Measurements from ENCODE around the gene PRRC2B.
"Not testable (repeated sequence)": the region's sequence is repeated elsewhere in the genome, so short reads cannot be mapped to it uniquely, and the experiment has no call there.

PRRC2B gene

DNA sequence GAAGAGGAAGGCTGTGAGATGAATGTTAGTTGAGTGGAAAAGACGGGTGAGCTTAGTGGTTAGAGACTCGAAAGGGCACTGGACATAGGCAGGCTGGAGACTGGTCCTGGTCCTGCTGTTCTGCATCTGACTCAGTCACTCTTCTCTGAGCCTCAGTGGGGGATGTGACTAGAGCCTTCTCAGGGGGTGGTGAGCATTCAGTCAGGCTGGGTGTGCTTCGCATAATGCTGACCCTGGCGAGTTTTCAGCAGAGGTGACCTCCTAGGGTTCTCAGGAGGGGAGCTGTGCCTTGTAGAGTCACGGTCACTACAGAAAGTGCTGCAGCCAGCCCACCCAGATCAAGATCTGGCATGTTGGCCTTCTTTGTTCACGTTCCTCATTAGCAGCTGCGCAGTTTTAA is 44.3 kb downstream of the PRRC2B start:
- DNase-seq: no peak

DNA sequence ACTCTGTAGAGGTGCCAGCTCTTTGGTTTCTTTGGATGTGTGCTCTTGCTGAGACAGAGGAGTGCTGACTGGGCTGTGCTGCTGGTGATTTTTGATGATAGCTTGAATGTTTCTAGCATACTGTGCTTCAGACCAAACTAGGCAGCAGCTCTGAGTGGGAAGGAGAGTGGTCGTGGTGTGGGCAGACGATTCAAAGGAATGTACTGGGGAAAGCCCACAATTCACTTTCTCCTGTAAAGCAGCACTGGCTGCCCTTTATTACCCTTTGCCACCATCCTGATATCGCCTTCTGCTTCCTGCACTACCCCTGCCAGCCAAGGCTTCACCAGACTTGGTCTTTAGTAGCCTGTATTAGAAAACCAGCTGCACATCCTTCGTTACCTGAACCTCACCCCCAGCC is 45.3 kb downstream of the PRRC2B start:
- no peak for DNase-seq

DNA sequence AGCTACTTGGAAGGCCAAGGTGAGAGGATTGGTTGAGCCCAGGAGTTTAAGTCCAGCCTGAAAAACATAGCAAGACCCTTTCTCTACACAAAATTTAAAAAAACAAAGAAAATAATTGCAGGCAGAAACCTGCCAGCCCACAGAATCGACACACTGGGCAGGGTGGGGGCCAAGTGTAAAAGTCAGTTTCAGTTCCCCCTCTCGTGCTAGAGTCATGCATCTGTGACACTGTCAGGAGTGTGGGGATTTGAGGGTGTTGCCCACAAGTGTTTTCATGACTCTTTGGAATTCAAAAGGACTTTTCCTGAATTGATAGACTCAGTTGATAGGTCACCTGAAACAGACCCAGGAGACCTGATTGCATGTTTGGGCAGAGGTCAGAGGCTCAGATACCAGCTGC is 47.6 kb downstream of the PRRC2B start:
- DNase-seq: no peak

DNA sequence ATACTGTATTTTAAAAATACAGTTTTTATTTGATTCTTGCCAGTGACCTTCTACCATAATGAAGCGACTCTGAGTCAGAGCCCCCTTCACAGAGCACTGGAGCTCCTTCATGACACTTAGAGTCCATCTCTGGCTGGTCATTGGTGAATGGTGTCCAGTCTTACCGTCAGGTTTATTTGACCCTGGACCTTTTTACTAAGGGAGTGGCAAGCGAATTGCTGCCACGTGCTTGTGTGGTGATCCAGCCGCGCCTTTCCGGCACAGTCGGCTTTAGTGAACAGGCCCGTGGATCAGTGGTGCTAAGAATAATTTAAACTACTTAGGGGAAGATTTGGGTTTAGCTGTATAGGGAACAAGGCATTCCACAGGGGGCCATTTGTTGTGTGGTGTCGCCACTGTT is 48.5 kb downstream of the PRRC2B start:
- no peak for DNase-seq

DNA sequence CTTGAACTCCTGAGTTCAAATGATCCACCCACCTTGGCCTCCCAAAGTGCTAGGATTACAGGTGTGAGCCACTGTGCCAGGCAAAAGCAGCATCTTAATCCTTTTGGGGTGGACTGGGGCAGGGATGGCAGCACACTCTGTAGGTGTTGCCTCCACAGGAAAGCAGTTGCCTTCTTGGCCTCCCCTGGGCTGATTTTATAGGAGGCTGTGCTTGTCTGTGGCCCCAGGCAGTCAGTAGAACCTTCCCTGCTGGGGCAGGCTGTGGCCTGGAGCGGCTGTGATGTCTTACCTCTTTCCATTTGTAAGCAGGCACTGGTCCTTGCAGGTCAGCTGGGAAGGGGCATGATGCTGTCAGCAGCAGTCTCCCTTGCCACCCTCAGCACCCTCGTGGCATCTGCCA is 49.8 kb downstream of the PRRC2B start:
- no peak for DNase-seq

DNA sequence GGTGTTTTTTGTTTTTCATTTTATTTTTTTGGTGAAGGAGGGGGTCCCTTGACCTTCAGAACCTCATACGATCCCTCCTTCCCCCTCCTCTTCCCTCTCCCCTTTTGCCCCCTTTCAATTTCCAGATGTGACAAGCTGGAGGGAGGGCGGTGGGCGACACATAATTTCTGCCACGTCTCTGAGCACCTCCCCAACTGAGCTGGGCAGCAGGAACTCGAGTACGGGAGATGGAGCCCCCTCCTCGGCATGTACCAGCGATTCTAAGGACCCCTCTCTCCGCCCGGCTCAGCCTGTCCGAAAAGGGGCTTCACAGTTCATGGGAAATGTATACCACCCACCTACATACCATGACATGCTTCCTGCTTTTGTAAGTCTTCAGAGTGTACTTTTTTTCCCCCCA is 52.4 kb downstream of the PRRC2B start:
- DNase-seq: no peak

DNA sequence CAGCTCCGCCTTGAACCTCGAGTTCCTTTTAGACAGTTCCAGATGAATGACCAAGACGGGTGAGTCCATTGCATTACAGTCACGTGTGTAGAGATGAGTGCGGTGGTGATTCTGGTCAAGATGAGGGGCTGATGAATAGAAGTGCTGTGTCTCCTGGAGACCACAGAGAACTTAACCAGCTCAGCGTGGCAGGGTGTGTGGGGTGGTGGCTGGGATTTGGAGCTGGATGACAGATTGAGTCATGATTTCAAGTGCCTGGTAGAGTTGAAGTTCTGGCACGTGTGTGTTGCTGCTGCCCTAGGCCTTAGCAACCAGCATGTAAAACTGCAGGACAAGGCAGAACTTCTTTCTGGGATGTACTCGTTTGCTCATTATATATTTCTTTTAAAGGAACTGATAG is 53.3 kb downstream of the PRRC2B start:
- no peak for DNase-seq

DNA sequence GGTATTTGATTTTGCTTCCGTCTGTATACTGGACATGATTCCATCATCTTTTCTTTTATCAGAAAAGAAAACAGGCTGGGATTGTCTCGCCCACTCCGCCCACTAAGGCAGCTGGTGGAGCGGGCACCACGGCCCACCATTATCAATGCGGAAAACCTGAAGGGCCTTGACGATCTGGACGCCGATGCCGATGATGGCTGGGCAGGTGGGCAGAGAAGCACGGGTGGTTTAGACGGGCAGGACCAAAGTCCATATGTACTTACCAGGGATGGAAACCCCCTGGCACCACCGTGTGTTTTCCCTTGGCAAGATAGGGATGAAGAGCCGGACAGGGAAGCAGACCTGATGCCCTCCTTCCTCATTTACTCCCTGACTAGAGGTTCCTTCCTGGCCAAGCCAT is 53.7 kb downstream of the PRRC2B start:
- no peak for DNase-seq

DNA sequence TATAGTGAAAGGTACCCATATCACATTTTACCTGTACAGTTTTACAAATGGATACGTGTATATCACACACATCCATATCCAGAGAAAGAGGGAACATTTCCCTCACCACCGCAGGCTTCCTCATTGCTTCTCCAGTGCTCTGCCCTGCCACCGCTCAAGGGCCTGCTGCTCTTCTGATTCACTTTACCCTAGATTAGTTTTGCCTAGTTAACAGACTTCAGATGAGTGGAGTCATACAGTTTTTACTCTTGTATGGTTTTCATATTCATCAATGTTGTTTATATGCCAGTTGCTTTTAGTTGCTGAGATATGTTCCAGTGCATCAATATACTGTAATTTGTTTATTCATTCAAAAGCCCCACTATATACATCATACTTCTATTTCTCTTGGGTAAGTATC is 54.9 kb downstream of the PRRC2B start:
- DNase-seq: no peak

DNA sequence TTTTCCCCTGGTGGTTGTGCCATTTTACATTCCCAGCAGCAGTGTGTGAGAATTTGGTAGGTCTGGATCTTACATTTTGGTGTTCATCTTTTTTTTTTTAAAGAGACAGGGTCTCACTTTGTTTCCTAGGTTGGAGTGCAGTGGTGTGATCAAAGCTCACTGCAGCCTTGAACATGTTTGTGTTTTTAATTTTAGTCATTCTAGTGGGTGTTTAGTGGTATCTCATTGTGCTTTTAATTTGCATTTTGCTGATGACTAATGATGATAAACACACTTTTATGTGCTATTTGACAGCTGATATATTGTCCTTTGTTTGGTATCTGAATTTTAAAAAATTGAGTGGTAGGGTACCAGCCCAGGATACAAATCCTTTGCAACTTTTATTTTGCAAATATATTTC is 55.4 kb downstream of the PRRC2B start:
- no peak for DNase-seq

DNA sequence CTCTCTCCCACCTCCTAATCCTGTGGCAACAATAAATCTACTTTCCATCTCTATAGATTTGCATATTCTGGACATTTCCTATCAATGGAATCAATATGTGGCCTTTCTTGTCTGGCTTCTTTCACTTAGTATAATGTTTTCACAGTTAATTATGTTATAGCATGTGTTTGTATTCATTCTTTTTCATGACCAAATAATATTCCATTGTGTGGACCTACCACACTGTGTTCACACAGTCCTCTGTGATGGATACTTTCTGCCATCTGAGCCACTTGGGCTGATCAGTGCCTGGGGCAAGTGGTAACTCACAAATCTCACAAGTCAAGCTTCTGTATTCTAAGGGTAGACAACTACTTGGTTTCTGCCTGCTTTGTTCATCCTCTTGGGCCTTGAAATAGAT is 60.1 kb downstream of the PRRC2B start:
- DNase-seq: no peak

DNA sequence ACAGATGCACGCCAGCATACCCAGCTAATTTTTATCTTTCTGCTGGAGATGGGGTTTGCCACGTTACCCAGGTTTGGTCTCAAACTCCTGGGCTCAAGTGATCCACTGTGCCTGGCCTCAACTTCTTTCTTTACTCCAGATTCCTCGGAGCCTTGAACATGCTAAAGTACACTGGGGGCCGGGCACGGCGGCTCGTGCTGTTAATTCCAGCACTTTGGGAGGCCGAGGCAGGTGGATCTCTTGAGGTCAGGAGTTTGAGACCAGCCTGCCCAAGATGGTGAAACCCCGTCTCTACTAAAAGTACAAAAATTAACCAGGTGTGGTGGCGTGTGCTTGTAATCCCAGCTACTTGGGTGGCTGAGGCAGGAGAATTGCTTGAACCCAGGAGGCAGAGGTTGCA is 61.8 kb downstream of the PRRC2B start:
- not testable (repeated sequence) for DNase-seq

DNA sequence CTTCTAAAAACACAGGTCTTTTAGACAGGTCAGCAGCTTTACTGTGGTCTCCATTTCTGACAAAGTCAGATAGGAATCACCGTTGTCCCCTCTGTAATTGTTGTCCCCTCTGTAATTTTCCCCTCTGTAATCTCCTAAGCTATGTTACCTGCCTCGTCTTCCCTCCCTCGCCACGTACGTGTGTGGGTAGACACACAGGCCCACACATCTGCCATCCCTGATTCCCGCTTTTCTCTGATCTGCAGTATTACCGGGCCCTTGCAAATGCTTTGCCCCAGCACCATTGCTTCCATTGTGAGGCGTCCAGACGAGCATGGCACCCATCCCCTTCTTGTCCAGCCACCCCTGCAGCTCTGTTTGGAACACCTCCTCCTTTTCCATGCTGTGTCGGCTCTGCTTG is 63.9 kb downstream of the PRRC2B start:
- DNase-seq: no peak

DNA sequence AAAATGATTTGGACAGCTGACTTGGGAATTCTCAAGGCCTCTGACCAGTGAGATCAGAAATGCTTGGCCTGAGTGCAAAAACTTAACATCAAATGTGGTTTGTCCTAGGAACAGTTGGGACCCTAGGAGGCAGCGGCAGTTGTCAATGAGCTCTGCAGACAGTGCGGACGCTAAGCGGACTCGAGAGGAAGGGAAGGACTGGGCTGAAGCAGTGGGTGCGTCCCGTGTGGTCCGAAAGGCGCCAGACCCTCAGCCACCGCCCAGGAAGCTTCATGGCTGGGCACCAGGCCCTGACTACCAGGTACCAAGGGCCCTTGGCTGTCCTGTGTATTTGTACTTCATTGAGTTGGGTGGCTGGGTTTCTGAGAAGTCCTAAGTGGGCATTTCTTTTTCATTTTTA is 65.2 kb downstream of the PRRC2B start:
- DNase-seq: no peak

DNA sequence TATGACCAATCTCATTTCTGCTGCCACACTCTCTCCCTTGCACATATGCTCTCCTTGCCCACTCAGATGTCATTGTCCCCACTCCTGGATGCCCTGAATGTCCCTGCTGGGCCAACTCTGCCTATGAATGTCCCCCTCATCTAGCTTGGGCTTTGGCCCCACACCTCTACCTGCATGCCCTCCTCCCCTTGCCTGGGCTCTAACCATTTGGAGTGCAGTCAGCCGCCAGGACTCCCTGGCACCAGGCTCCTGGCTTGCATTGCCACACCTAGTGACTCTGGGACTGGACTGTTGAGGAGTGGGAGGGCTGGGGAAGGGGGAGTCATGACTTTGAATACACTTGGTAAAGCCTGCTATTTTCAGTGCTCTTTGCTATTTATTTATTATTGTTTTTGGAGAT is 67.3 kb downstream of the PRRC2B start:
- no peak for DNase-seq

DNA sequence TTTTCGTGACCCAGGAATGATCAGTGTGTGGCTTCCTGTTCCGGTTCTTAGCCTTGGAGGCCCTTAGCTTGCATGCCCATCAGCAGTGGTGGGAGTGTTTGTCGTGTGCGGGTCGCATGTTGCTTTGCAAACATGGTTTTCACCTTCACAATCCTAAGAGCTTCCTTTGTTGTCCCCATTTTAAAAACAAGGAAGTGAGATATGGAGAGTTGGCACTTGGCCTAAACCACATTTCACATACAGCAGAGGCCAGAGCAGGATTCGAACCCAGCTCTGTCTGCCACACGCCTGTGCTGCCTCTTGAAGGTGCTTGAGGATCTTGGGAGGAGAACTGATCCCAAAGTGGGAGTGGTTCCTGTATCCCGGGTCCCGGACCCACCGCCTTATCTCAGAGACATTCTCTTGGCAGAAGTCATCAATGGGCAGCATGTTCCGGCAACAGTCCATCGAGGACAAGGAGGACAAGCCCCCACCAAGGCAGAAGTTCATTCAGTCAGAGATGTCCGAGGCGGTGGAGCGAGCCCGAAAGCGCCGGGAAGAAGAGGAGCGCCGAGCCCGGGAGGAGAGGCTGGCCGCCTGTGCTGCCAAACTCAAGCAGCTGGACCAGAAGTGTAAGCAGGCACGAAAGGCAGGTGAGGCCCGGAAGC is 70.6 kb downstream of the PRRC2B start:
- no peak for DNase-seq

DNA sequence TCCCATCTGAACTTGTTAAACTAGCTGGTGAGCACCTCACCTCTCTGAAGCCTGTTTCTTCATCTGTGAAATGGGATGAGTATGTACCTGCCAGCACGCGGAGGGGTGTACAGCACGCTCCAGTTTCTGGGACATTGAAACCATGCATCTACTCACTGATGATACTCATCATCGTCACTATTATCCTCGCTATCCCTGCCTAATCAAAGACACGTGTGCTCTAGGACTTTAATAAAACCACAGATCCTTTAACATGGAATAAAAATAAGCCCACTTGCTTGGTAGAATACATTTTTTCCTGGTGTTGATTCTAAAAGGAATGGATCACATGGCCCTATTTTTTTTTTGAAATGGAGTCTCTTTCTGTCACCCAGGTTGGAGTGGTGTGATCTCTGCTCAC is 71.5 kb downstream of the PRRC2B start:
- DNase-seq: no peak

DNA sequence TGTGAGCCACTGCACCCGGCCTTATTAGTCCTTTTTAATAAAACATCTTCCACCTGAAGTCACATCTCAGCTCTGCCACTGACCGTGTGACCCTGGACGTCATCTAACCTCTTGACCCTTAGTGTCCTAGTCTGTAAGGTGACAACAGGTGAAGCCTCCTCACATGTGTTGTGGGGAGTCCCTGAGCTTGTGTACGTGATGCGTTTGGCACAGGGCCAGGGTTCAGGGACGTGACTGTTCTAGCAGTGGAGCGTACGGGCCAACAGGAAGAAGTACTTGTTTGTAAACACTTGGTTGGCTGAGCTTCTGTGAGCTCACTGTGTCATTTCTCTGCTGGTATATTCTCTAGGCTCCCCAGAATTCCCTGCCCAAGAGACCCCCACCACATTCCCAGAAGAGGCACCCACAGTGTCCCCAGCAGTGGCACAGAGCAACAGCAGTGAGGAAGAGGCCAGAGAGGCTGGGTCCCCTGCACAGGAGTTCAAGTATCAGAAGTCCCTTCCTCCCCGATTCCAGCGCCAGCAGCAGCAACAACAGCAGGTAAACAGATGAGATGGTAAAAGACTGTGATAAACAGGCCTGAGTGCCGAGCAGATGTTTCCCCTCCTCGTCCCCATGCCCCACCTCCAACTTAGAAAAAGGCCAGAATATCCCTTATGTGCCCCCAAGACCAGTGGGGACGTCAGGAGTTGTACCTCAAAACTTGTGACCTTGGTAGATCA is 73.5 kb downstream of the PRRC2B start:
- DNase-seq: no peak

DNA sequence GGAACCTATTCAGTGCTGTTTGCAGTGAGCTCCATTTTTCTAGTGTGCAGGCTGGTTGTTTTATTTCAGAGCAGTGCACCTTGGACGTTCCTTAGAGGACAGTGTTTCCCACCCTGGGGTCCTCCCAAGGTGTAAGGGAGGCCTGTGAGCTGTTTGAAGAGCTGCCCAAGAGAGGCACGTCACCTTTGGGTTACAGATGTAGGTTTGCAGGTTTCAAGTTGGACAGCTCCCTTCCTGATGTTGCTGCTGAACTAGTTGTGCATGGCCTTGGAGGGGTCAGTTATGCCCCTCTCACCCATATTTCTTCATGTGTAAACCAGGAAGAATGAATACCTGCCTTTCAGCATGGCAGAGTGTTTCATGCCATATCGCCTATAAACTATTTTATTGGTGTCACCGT is 74.1 kb downstream of the PRRC2B start:
- no peak for DNase-seq

DNA sequence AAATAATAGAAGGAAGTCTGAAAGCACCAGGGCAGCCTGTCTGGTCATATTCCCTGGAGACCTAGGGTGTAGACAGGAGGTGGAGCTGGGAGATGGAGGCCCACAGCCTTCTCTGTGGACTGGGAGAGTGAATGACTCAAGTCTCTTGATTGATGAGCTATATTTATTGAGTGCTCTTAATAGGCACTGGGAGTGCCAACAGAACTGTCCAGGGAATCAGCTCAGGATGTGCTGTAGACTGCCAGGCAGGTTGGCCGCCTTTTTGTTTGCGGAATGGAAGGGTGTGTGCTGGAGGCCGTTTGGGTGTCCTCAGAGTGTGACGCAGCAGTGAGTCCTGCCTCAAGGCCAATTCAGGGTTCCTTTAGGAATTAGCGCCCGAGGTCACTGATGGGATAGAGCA is 75.5 kb downstream of the PRRC2B start:
- no peak for DNase-seq

DNA sequence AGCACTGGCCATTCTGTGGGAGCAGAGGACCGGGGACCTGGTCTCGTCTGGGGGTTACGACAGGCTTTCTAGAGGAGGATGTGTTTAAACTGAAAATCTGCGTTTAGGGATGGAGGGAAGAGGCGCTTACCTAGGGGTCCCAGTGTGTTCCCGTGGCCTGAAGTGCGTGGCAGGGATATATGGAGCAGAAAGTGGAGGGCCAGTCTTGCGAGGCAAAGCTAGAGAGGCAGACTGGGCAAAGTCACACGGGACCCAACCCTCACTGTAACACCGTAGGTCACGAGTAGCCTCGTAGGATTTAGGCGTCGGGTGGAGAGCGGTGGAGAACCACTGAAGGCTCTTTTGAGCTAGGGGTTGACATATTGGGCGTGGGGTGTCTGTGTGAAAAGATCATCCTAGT is 76.1 kb downstream of the PRRC2B start:
- DNase-seq: no peak

DNA sequence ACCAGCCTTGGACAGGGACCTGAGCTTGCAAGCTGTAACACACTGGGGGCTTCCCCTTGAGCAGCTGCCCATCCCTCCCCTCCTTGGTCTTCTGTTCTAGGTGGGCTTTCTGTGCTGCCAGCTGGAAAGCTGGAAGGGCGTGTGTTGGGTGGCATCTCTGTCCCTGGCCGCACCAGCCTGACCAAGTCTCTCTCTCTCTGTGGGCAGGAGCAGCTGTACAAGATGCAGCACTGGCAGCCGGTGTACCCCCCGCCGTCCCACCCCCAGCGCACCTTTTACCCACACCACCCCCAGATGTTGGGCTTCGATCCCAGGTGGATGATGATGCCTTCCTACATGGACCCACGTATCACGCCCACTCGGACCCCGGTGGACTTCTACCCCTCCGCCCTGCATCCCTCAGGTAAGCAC is 76.7 kb downstream of the PRRC2B start:
- no peak for DNase-seq

DNA sequence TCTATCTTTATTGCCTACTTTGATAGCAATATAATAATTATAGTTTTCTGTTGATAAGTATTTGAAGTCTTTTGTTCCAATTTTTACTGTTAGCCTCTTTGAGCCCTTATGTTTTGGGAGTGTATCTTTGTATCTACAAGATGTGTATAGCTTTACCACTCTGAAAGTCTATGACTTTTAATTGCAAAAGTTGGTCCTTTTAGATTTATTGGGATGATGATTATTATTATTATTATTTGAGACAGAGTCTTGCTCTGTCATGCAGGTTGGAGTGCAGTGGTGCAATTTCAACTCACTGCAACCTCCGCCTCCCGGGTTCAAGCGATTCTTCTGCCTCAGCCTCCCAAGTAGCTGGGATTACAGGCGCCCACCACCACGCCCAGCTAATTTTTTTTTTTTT is 78.2 kb downstream of the PRRC2B start:
- not testable (repeated sequence) for DNase-seq

DNA sequence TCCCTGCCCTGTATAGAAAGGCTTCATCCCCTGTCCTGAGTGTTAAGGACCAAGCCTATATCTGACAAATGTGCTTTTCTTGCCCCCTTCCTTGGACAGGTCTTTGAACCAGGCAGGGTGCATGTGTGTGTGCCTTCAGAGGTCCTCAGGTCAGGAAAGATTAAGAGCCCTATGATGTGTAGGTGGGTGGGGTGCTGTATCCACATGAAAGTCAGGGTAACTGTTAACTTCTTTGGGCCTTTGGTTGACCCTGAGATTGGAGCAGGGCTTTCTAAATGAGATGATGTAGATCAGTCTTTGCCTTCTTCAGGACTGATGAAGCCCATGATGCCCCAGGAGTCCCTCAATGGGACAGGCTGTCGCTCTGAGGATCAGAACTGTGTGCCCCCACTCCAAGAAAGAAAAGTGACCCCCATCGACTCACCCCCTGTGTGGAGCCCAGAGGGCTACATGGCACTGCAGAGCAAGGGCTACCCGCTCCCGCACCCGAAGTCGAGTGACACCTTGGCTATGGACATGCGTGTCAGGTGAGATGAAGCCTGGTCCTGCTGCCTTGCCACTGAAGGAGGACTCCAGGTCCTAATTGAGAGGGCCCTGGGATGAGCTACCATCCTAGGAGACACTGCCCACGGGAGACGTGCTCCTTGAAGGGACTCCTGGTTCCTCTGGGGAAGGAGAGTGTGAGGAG is 79.5 kb downstream of the PRRC2B start:
- no peak for DNase-seq

DNA sequence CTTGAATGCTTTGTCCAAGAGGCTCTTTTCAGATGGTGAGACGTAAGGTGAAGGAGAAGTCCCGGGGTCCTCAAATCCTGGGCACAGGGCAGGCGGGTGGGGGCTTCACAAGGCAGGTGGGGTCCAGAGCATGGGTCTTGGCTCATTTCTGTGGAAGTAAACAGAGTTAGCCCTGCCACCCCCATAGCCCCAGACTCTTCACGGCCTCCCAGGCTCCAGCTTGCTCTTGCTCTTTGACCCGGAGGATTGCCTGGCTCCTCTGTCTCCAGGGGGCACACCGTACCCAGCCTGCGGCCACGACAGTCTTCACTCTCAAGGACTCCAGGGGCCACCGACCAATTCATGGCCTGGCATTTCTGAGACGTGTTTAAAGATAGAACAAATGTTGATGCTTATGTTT is 80.0 kb downstream of the PRRC2B start:
- DNase-seq: no peak

Measured in activated CD4-positive, CD25-positive, alpha-beta regulatory T cell (primary cell).